Esophagus muscularis mucosa (tissue), 4 donors: ENCODE results near the gene CALD1. TPM values are rescaled to one million over a fixed set of nuclear protein-coding genes. Genes with fewer than 3 reads are reported as not detected.
A peak's percentile ranks its signal among the peaks of the same experiment; 100 is the strongest.

Experiments
- DNase-seq: peaks from one replicate; pipeline ENCODE4 v3.0.0-alpha.2; 2017; ENCODE audit errors: extremely low spot score
- H3K27ac ChIP-seq, 4 donors: fragments of 200-600 bp; sonication (generic); replicated peaks in 1 of 4; 1 replicate in 3 of 4; 2 replicates in 1 of 4; pipeline ENCODE4 v1.5.1; 2016 to 2019; ENCODE audit warnings: mild to moderate bottlenecking in 1 of 4
- H3K27me3 ChIP-seq, 4 donors: fragments of 200-600 bp; sonication (generic); one replicate each; pipeline versions ENCODE4 v1.5.1 to v1.6.0; 2016 to 2019
- H3K36me3 ChIP-seq, 4 donors: fragments of 200-600 bp; sonication (generic); one replicate each; pipeline ENCODE4 v1.5.1; 2016 to 2019
- H3K4me1 ChIP-seq, 4 donors: fragments of 200-600 bp; sonication (generic); one replicate each; pipeline ENCODE4 v1.5.1; 2016 to 2019
- H3K4me3 ChIP-seq, 4 donors: fragments of 200-600 bp; sonication (generic); 1 replicate in 2 of 4; 2 replicates in 2 of 4; pipeline ENCODE4 v1.5.1; 2016 to 2019; ENCODE audit warnings: mild to moderate bottlenecking in 4 of 4, moderate library complexity in 1 of 4
- H3K9me3 ChIP-seq, 4 donors: fragments of 200-600 bp; sonication (generic); 1 replicate in 3 of 4; 2 replicates in 1 of 4; pipeline ENCODE4 v1.5.1; 2016 to 2019
- CTCF ChIP-seq, 3 experiments: fragments of 200-600 bp in 2 of 3; fragments of 450-650 bp in 1 of 3; sonication (generic) in 2 of 3; IDR thresholded peaks; one replicate each; pipeline ENCODE4 v1.5.1; 2017 to 2019; ENCODE audit warnings: antibody characterized with exemption in 3 of 3, mild to moderate bottlenecking in 2 of 3, moderate library complexity in 1 of 3
- EP300 ChIP-seq: sonication (generic); formaldehyde crosslinking; IDR thresholded peaks from one replicate; pipeline ENCODE4 v1.6.1; 2017; ENCODE audit warnings: antibody characterized with exemption
- POLR2A ChIP-seq: fragments of 450-650 bp; IDR thresholded peaks from one replicate; pipeline ENCODE4 v1.6.1; 2017; ENCODE audit warnings: antibody characterized with exemption, moderate library complexity, mild to moderate bottlenecking, low read depth
- POLR2AphosphoS5 ChIP-seq, 2 donors: sonication (generic); formaldehyde crosslinking; IDR thresholded peaks; one replicate each; pipeline ENCODE4 v1.6.1; 2017; ENCODE audit warnings: antibody characterized with exemption in 2 of 2
- WGBS: methylation state at CpG from one replicate; pipeline ENCODE4 v1.1.5; 2018; 5-methylcytosine and 5-hydroxymethylcytosine counted together
- intact Hi-C: fragments of 100-400 bp; cut with DNase I; formaldehyde crosslinking; loops from one replicate; pipeline ENCODE4 v1.15.1; 2023
- total RNA-seq, 4 donors: library from RNA; depleted of rRNA; stranded (reverse); fragments of >200 nt; gene quantifications; one replicate each; pipeline versions ENCODE4 v1.1.0 to v1.2.1, GENCODE V29; 2016

CALD1 gene
- total RNA-seq, 4 donors from 2014 or later: 2,057 to 3,140 (median 2,687) TPM

GRCh38 chr7:134787720-134788119 is 8.3 kb downstream of the CALD1 start:
- 64% methylated on average over 3 of the region's 3 CpGs for WGBS
- Histone ChIP-seq H3K27ac (peak overlapping the region; percentile 89 to 95 (median 92)), H3K4me3 (peak overlapping the region; percentile 19 to 70 (median 62)), H3K27me3 (no peaks in the 10 kb centered on the region), H3K36me3 (peaks cover 4 to 18% (median 9%) of the 10 kb centered on the region in 4 donors), H3K9me3 (no peaks in the 10 kb centered on the region), H3K4me1 (peaks cover 61 to 92% (median 79%) of the 10 kb centered on the region in 4 donors)
- intact Hi-C loops: loop anchor here (10.0 kb wide), 1 partner anchor 147 kb away; no protein-coding TSS in a partner anchor
- TF ChIP-seq POLR2AphosphoS5 (IDR thresholded peaks at IDR 0.05): peak in 1 of 2 donors; percentile 50
- no peak for TF ChIP-seq CTCF (IDR thresholded peaks at IDR 0.05)
- DNase-seq: peak; percentile 10

- WGBS: 85% methylated on average over 2 of the region's 2 CpGs
- Histone ChIP-seq H3K4me1 (peaks cover 64 to 97% (median 84%) of the 10 kb centered on the region in 4 donors), H3K4me3 (peak overlapping the region; percentile 19 to 70 (median 62)), H3K36me3 (peaks cover 4 to 18% (median 10%) of the 10 kb centered on the region in 4 donors), H3K27me3 (no peaks in the 10 kb centered on the region), H3K9me3 (no peaks in the 10 kb centered on the region), H3K27ac (peak overlapping the region; percentile 89 to 95 (median 92))
- DNase-seq: peak; percentile 62
- intact Hi-C loops: loop anchor here (10.0 kb wide), 1 partner anchor 147 kb away; no protein-coding TSS in a partner anchor
- TF ChIP-seq EP300: no peak
- no peak for TF ChIP-seq POLR2A
- no peak for TF ChIP-seq CTCF (IDR thresholded peaks at IDR 0.05)
- no peak for TF ChIP-seq POLR2AphosphoS5 (IDR thresholded peaks at IDR 0.05)
These were observed 8.8 kb downstream of the CALD1 start for GRCh38 chr7:134788191-134788590.

GRCh38 chr7:134789967-134790685 is 10.7 kb downstream of the CALD1 start:
- H3K4me1 ChIP-seq: peaks cover 61 to 100% (median 96%) of the 10 kb centered on the region in 4 donors
- intact Hi-C loops: loop anchor here (10.0 kb wide), 1 partner anchor 145 kb away; no protein-coding TSS in a partner anchor
- H3K4me3 ChIP-seq: peak overlapping the region; percentile 1 to 34 (median 26)
- peak overlapping the region; percentile 89 to 95 (median 92) for H3K27ac ChIP-seq
- peaks cover 0 to 11% (median 9%) of the 10 kb centered on the region in 4 donors for H3K36me3 ChIP-seq
- peak; percentile 85 to 90 for TF ChIP-seq POLR2AphosphoS5 (IDR thresholded peaks at IDR 0.05)
- no peak for TF ChIP-seq POLR2A
- no peaks in the 10 kb centered on the region for H3K9me3 ChIP-seq
- no peaks in the 10 kb centered on the region for H3K27me3 ChIP-seq
- DNase-seq: peak; percentile 88
- WGBS: 24% methylated on average over 2 of the region's 2 CpGs

- Histone ChIP-seq H3K36me3 (peaks cover 0 to 17% (median 12%) of the 10 kb centered on the region in 4 donors), H3K4me1 (peaks cover 64 to 100% (median 97%) of the 10 kb centered on the region in 4 donors), H3K4me3 (peak overlapping the region in 3 of 4 donors; percentile 16 to 28 (median 27)), H3K9me3 (no peaks in the 10 kb centered on the region), H3K27ac (peak overlapping the region; percentile 89 to 95 (median 92)), H3K27me3 (no peaks in the 10 kb centered on the region)
- no peak for DNase-seq
- TF ChIP-seq EP300 (no peak), CTCF (IDR thresholded peaks at IDR 0.05) (no peak), POLR2AphosphoS5 (IDR thresholded peaks at IDR 0.05) (peak; percentile 46 to 53), POLR2A (no peak)
- WGBS: 52% methylated on average over 8 of the region's 9 CpGs
- intact Hi-C loops: no loop called here
These were observed 13.5 kb downstream of the CALD1 start for GRCh38 chr7:134792968-134793367.

GRCh38 chr7:134795231-134795630 is 15.8 kb downstream of the CALD1 start:
- no peak for DNase-seq
- Histone ChIP-seq H3K4me1 (peaks cover 60 to 100% (median 96%) of the 10 kb centered on the region in 4 donors), H3K27ac (peak overlapping the region; percentile 35 to 95 (median 92)), H3K9me3 (no peaks in the 10 kb centered on the region), H3K4me3 (no peak overlapping the region), H3K27me3 (no peaks in the 10 kb centered on the region), H3K36me3 (peaks cover 0 to 21% (median 14%) of the 10 kb centered on the region in 4 donors)
- 77% methylated on average over 5 of the region's 5 CpGs for WGBS
- intact Hi-C loops: no loop called here
- TF ChIP-seq POLR2AphosphoS5 (IDR thresholded peaks at IDR 0.05) (no peak), CTCF (IDR thresholded peaks at IDR 0.05) (no peak), POLR2A (no peak), EP300 (no peak)
